MV-4-11 (cell line): ENCODE results near the gene MYO5B.
"Not testable (repeated sequence)": the region's sequence is repeated elsewhere in the genome, so short reads cannot be mapped to it uniquely, and the experiment has no call there.

Source experiments
- DNase-seq: peaks from one replicate; lab custom pipeline; 2025; lab: John Stamatoyannopoulos, UW

MYO5B gene

DNA sequence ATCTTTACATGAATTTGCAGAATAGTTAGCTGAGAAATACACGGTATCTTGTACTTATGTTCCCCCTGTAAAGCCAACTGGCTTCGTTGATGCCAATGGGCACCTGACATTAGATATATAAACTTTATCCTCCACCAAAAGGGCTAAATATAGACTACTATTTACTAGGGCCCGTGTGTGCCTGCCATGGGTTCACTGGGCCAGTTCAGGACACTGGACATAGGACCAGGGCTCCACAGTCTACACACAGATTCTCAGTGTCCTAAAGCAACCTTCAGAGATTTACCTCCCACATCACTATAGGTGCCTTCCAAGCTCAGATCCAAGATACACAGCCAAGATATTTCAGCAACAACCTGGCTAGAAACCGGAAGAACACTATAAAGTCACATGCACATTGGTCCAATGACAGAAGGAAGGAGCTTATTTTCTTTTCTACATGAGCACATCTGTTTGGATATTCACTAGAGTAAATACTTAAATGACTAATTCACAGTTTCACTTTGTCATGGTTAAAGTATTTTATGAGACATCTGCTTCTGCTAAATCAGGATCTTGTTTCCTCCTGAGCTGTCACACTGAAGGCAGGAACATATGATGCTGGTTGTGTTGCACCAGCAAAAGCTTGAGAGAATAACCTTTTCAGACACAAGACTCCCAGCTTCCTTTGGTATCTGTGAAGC is 95.1 kb downstream of the MYO5B start:
- DNase-seq = peak; percentile 25

DNA sequence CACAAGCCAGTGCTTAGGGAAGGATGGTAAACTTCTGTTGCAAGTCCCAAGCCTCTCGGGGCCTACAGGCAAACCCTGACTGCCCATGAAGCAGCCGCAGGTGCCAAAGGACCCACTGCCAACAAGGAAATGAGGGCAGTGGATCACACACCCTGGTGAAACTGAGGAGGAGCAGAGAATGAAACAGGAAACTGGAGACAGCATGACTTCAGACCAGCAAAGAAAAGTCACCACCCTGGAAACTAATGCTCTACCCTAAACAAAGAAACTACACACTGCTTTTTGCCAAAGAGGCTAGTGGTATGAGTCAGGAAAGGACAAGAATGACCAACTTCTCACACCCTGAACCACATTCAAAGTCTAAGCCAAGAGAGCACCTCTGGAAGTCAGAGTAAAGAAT is 97.2 kb downstream of the MYO5B start:
- DNase-seq = no peak

DNA sequence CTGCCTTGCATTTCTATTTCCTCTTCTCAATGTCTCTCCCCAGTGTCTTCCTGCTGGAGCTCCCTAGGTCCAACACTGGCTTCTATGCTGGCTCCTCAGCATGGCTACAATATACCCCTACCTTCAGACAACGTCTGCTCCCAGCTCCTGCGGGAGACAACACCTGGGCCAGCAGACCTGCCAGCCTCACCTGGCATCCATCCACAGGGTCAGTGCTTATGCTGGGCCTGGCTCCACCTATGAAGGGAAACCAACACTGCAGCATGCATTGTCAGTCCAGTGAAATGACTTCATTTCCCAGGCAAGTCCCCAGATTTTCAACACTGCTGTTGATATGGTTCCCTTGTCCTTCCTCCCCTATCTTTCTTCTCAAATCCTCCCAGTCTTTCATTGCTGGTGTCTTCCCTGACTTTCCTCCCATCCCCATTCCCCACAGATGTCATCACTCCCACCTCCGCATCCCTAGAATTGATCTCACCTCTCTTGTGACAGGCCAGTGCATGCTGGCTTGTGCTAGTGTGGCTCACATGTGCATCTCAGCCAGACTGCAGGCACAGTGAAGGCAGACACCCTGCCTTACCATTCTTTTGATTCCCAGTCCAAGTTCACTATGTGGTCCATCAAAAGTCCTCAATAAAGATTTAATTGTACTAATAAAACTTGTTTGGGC is 98.0 kb downstream of the MYO5B start:
- no peak for DNase-seq

DNA sequence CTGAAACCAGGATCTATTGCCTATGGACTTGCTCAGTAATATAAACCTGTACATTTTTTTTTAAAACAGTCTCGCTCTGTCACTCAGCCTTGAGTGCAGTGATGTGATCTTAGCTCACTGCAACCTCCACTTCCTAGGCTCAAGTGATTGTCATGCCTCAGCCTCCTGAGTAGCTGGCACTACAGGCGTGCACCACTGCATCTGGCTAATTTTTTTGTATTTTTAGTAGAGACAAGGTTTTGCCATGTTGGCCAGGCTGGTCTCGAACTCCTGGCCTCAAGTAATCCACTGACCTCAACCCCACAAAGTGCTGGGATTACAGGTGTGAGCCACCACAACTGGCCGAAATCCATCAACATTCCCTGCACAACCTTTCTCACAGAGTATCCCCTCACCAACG is 100.2 kb downstream of the MYO5B start:
- DNase-seq = not testable (repeated sequence)

DNA sequence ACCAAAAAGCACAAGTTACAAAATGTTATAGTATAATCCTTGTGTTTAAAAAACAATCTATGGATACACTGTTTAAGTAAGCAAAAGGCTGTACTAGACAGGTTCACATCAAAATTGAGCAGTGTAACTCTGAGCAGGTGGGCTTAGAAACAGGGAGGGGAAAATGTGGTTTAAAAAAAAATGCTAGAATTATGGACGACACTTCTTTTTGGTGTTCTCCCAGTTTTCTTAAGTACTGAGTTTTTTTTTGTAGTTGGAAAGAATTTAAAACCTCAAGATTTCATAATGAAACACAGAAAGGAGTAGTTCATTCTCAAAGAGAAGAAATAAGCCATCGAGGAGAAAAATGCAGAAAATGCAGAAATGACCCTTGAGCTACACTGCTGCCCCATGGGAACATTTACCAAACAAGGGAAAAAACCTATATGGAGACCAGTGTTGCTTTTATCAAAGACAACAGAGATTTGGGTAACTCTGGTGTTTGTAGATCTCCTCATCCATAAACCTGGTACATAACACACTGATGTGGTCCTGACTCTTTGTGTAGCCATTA is 100.7 kb downstream of the MYO5B start:
- peak; percentile 28 for DNase-seq

DNA sequence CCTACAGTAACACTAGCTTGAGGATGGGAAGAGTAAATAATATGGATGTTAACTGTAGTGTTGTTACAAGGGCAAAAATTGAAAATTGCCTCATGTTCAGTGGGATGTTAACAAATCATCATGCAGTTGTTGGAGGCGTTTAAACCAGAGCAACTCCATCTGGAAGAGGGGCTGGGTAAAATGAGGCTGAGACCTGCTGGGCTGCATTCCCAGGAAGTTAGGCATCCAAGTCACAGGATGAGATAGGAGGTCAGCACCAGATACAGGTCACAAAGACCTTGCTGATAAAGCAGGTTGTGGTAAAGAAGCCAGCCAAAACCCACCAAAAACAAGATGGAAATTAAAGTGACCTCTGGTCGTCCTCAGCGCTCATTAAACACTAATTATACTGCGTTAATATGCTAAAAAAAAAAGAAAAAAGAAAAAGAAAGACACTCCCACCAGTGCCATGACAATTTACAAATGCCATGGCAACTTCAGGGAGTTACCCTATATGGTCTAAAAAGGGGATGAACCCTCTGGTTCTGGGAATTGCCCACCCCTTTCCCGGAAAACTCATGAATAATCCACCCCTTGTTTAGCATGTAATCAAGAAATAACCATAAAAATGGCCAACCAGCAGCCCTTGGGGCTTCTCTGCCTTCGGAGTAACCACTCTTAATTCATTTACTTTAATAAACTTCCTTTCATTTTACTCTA is 101.4 kb downstream of the MYO5B start:
- DNase-seq = no peak

DNA sequence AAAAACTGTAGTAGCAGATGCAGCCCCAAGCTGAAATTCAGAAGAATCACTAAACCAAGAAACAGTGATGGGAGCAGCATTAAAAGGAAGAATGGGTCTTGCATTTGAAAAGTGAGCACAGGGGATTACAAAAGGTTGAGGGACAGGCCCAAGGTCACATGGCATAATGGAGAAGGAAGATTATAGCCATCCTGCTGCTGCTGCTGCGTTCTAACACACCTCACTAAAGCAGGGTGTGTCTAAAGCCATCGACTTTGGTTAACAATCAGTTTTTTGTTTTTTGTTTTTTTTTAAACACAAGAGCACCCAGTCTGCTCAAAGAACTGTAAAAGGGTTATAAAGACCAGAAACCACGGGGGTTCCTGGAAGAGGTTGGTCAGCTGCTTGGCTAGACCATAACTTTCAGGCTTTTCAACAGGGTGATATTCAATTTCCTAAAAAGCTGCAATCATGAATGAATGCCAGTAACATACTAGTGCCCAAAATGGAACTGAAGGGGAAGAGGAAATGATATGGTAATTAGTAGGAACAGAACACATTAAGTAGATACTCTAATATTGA is 102.6 kb downstream of the MYO5B start:
- DNase-seq = no peak

DNA sequence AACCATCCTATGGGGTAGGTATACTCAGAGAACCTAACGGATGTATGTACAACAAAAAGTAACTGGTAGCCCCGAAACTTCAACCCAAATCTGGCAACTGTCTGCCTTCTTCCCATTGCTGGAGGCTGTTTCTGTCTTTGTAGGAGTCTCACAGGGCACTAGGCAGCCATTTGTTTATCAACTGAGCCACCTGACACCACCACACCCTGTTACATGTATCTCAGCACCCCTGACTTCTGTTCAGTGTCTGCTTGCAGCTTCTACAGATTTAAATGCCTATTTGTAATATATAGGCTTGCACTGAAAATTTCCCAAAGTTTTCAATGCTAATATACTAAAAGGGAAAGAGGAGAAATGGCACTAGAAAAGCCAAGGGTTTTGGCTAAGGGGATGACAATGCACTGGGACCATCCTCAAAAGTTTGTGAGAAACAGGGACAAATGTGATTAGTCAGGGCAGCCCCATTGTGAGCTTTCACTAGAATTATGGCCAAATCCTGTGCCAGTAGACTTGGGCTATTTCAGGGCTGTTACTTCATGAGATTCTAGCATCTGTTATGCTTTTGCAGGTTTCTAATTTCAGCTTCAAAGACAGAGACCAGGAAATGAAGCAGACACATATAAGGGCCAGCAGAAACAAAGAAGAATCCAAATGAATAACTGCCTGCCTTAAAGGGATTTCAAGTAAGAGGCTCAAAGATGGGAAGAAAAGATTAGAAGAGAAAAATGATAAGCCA is 103.3 kb downstream of the MYO5B start:
- DNase-seq = no peak

DNA sequence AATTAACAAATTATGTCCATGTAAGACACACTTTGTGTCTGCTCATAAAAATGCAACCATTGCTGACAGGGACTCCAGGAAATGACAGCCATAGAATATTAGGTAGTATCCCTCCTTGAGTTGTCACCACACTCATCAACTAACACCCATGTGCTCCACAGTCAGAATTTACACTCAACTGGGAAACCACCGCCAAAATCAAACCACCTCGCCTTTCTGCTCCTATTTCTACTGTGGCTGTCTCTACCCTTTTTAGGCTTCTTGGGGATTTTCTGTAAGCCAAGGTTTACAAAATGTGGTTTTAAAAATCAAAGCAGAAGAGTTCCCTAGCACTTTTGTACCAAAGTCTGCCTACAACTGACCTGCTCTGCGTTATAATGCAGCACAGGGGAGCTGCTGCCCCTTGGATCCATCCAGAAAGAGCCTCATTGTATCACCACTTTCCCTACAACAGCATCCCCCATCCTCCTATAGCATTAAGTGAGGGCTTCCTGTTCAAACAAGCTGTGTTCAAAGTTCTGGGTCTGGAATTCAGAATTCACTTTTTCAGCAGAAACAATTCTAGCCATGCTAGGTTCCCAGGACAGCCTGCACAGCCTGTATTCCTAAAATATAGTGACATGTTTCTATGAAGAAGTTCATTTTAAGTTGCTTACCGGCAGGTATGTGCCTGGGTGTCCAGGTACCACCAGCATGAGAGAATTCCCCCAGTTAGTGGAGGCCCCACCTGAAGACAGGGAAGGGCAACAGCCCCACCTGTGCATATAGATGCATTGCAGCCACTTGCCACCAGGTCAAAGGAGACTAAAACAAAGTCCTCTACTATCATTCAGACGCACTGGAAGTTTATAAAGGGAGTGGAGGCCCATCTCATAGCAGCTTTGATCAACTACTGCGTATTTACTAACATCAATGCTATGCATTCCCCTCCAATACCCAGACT is 104.3 kb downstream of the MYO5B start:
- no peak for DNase-seq

DNA sequence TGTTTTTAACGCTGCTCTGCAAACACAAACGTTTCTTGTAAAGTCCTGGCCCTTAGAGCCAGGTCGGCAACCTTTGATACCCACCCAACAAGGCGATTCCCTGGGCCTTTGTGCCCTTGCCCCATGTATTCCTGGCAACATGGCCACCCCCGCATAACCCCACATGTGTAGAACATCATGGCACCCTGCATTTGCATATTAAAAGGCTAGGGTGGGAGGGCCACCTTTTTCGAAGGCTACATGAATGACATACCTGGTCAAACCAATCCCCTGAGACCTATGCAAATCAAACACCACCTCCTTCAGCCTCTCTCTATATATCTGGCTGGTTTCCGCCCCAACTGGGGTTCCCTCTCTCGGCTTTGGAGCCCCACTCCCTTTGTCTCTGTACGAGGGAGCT is 105.2 kb downstream of the MYO5B start:
- no peak for DNase-seq

DNA sequence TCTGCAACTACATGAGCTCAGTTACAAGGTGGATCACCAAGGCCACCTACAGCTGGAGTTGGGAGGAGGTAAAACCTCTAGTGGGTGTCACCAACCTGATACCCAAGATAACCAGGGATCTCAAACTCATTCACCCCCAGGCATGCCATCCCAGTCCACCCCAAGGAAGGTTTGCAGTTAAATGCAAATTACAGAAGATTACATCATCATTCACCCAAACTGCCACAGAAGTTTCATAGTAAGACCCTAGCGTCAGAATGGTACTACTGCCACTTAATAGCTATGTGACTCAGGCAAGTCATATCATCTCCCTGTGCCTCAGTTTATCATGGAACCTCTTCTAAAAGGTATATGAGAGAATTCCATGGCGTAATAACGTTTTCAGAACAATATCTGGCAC is 111.2 kb downstream of the MYO5B start:
- no peak for DNase-seq

DNA sequence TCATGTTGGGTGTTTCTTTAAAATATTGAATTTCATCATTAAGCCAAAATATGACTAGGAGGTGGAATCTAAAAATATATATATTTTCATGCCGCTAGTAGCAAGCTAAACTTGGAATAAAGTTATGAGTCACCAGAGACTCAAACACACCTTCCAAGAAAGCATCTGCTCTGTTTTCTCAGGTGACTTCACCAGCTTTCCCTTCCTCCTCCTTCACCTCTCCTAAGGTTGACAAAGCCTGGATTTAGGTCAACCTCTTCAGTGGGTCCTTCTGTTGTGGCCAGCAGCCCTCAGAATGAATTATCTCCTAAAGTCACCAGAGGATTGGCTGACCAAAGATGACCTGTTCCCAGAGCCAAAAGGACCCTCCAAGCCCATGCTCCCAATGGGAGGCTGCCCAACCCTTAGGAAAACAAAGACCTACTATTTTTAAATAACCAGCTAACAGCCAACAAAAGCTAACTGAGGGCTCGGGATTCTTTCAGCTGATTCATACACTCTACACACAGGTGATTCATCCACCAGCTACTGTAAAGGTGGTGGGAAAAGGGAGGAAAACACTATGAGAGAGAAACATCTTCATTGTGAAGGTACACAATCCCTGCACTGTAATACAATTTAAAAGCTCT is 113.9 kb downstream of the MYO5B start:
- no peak for DNase-seq

DNA sequence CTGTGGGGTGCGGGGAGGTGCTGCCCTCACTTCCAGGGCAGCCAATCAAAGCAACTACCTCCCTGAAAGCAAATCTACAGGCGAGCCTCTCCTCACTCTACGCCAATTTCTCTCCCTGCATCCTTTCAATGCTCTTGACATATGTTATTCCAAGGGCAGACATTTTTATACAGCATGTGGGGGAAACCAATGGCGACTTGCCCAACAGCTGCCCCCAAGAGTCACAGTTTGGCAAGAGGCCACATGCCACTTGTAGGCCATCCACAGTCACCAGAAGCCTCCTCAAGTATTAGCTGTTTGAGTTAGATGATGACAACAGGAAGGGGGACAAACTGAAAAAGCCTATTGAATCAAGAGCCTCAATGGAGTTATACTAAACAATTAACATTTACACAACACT is 114.6 kb downstream of the MYO5B start:
- no peak for DNase-seq

DNA sequence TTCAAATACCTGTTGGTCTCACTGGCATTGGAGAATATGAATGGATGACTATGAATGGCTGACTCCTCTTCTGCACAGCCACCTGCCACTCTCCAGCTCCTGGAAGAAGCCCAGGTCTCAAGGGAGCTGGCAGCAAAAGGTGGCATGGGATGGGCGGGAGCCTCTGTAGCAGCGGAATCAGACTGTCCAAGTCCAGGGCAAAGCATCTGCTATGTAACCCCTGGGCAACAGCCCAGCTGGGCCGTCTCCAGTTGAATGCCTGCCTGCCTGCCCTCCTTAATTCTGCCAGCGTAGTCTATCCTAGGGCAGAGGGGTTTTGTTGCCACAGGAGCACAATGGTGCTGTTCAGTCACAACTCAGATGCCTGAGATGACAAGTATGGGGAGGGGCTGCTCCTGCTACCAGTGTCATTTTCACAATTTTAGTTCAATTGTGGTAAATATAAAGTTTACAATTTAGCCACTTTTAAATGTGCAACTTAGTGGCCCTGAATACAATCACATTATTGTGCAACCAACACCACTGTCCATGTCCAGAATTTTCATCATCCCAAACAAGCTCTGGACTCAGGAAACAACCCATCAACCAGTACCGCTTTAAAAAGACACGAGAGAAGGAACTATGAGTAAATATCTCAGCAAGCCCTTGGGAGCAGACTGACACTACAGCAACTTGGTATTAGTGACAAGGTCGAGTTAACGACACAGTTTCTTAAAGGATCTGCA is 115.2 kb downstream of the MYO5B start:
- DNase-seq = no peak

DNA sequence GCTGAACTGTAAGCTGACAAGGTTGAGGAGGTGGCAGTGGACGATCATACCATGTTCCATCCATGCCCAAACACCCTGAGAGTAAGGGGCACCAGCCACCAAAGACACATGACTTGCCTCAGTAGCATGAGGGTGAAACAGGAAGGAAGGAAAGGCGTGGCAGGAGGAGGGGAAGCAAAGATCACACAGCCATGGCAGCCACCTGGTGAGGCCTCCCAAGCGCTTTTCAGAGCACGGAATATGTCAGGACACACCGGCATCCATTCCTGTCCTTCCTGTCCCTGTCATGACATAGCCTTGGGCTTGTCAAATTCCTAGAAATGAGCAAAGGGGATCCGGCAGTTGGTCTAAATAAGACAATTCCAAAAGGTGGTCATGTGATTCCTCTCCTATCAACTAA is 118.7 kb downstream of the MYO5B start:
- DNase-seq = no peak

DNA sequence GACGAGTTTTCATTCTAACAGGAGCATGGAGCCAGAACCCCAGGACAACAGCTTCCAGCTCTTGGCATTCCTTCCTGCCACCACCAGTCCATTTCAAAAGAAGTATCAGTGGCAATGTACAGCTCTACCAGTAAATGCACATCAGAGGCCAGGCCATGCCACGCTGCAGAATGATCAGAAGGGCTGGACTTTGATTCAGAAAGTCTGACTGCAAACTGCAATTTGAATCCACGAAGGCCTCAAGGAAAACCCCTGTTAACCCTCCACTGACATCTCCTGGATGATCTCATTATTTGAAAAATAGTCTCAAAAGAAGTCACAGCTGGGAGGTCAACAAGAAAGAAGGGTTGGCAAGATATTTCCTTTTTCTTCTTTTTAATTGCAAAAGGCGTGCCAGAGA is 119.2 kb downstream of the MYO5B start:
- DNase-seq = no peak

DNA sequence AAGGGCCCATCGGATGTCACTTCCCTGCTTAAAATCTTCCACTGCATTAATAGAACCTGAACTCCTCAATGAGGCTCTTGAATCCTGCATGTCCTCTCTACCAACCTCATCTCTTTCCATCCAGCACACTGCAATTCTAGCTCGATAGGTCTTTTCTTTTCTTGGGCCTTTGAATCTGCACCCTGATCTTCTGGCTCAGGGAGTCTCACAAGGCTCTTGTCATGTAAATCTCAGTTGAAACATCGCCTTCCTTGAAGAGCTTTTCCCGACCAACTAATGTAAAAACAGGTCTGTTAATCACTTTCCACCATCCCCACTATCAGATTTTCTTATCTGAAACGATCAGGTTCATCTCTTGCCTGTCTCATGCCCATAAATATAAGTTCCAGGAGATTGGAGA is 120.5 kb downstream of the MYO5B start:
- no peak for DNase-seq

DNA sequence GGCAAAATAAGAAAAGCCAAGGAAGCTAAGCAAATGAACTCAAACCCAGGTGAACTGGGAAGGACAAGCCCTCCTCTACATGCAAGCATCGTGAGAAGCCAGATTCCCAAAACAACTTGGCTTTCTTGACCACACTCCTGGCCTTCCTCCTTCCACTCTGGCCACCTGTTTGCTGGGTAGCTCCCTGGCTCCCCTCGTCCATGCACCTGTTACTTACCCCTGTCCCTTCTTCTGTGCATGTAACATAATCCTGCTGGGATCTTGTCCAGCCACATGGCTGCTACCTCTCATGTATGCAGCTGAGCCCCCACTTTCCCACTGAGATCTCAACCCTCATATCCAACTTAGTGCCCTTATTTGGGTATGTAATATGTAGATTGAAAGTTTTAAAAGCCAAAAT is 121.6 kb downstream of the MYO5B start:
- DNase-seq = no peak

DNA sequence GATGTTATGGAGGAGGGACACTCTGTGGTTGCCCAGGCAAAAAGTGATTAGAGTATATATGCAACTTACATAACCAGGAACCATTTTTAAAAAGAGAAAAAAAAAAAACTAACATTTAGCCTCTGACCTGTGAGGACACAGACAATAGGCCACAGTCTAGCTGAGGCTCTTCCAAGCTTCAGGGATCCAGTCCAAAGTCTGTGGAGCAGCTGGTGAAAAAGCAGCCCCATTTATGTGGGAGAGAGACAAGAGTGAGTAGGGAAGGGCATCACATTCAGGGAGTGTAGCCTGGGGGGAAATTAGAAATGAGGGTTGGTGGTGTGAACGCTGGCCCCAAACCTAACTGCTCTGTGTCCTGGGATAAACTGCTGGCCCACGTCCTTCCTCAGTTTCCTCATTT is 122.8 kb downstream of the MYO5B start:
- no peak for DNase-seq

DNA sequence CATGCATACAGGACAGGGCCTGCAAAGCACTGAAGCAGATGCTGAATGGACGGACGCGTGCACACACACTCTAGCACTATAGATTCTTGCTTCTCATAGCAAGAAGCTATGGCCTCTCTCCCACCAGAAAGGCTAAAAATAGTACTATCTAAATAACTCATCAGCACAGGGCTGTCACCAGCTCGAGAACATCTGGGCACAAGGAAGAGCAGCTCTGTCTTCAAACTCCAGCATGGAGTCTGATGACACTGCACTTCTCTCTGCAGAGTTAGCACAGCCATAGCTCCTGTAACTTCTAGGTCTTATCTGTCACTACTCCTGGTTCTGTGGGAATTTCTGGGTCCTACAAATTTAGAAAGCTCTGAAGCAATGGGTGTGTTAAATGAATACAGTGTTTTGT is 123.5 kb downstream of the MYO5B start:
- no peak for DNase-seq
